Natural killer cell (primary cell): ENCODE data around the gene KRT15. TPM values are rescaled to one million over a fixed set of nuclear protein-coding genes. Genes with fewer than 3 reads are reported as not detected.

Source experiments
- ATAC-seq, 3 donors: fragments of 150-1000 bp in 2 of 3; fragments of 200-7000 bp in 1 of 3; cut with Tn5 transposase; 1 replicate in 1 of 3; 2 replicates in 2 of 3; pipeline ENCODE4 v1.10.0; 2021; ENCODE audit warnings: mild to moderate bottlenecking in 2 of 3, moderate library complexity in 2 of 3
- DNase-seq, 2 donors: peaks; one replicate each; pipeline versions ENCODE4 v3.0.0 to v3.0.0-alpha.2; 2013 to 2021; ENCODE audit warnings: mixed read lengths in 1 of 2
- H3K27ac ChIP-seq: one replicate; pipeline ENCODE4 v1.5.1; 2013; ENCODE audit warnings: mild to moderate bottlenecking, low read length
- H3K27me3 ChIP-seq: one replicate; pipeline ENCODE4 v1.6.1; 2013; ENCODE audit warnings: low read length; ENCODE audit not compliant: control insufficient read depth, insufficient read depth
- H3K36me3 ChIP-seq: one replicate; pipeline ENCODE4 v1.6.1; 2013; ENCODE audit warnings: low read length; ENCODE audit not compliant: control insufficient read depth, insufficient read depth
- H3K4me1 ChIP-seq: one replicate; pipeline ENCODE4 v1.6.1; 2013; ENCODE audit warnings: low read length; ENCODE audit not compliant: control insufficient read depth, insufficient read depth
- H3K4me3 ChIP-seq: one replicate; pipeline ENCODE4 v1.5.1; 2013; ENCODE audit warnings: low read length
- H3K9me3 ChIP-seq: one replicate; pipeline ENCODE4 v1.6.1; 2013; ENCODE audit warnings: low read length; ENCODE audit not compliant: control insufficient read depth, insufficient read depth
- H3K27ac Mint-ChIP-seq, 2 donors: one replicate each; pipeline ENCODE4 v1.8.0; 2022; ENCODE audit warnings: mild to moderate bottlenecking in 2 of 2, mixed read lengths in 2 of 2, moderate library complexity in 1 of 2
- H3K27me3 Mint-ChIP-seq, 2 donors: one replicate each; pipeline ENCODE4 v1.8.0; 2022; ENCODE audit warnings: low read depth in 2 of 2, mixed read lengths in 2 of 2
- H3K36me3 Mint-ChIP-seq: one replicate; pipeline ENCODE4 v1.8.0; 2022; ENCODE audit warnings: mixed read lengths
- H3K4me1 Mint-ChIP-seq, 2 donors: one replicate each; pipeline ENCODE4 v1.8.0; 2022; ENCODE audit warnings: mixed read lengths in 2 of 2
- H3K4me3 Mint-ChIP-seq: one replicate; pipeline ENCODE4 v1.8.0; 2022; ENCODE audit warnings: mild to moderate bottlenecking, moderate library complexity, mixed read lengths
- H3K9me3 Mint-ChIP-seq, 2 donors: one replicate each; pipeline ENCODE4 v1.8.0; 2022; ENCODE audit warnings: mixed read lengths in 2 of 2
- CTCF ChIP-seq: fragments of 200-600 bp; IDR thresholded peaks from one replicate; pipeline ENCODE4 v1.8.0; 2022; ENCODE audit warnings: antibody characterized with exemption
- WGBS: methylation state at CpG from one replicate; pipeline ENCODE4 v1.1.7; 2013; ENCODE audit warnings: missing lambda C conversion rate; ENCODE audit not compliant: insufficient coverage; 5-methylcytosine and 5-hydroxymethylcytosine counted together
- intact Hi-C: fragments of 100-400 bp; cut with micrococcal nuclease; formaldehyde crosslinking; loops from one replicate; pipeline ENCODE4 v1.14.2; 2022
- total RNA-seq, 4 donors: library from RNA; stranded (reverse); fragments of 120-200 nt in 1 of 4; gene quantifications; one replicate each; pipeline versions ENCODE4 v1.2.3 to v1.2.4, GENCODE V29; 2013 to 2022

KRT15 gene
- total RNA-seq, 3 donors from 2014 or later (not counting 1 experiment from before 2014, with no cell fraction given), result not detected

GRCh38 chr17:41556306-41556705 is 37.6 kb upstream of the KRT15 start:
- intact Hi-C loops, result no loop called here
- no peak overlapping the region for H3K4me3 ChIP-seq
- Mint-ChIP-seq H3K36me3 (no peaks in the 10 kb centered on the region), H3K4me1 (no peaks in the 10 kb centered on the region), H3K27me3 (peaks cover 29 to 57% of the 10 kb centered on the region in 2 donors), H3K27ac (no peak overlapping the region), H3K9me3 (no peaks in the 10 kb centered on the region), H3K4me3 (no peak overlapping the region)
- peaks cover 5% of the 10 kb centered on the region for H3K27me3 ChIP-seq
- no peak for ATAC-seq
- no peak overlapping the region for H3K27ac ChIP-seq
- H3K9me3 ChIP-seq, result no peaks in the 10 kb centered on the region
- H3K4me1 ChIP-seq, result no peaks in the 10 kb centered on the region
- H3K36me3 ChIP-seq, result no peaks in the 10 kb centered on the region
- 67% methylated on average over 5 of the region's 5 CpGs for WGBS
- TF ChIP-seq CTCF, result no peak
- no peak for DNase-seq

DNA sequence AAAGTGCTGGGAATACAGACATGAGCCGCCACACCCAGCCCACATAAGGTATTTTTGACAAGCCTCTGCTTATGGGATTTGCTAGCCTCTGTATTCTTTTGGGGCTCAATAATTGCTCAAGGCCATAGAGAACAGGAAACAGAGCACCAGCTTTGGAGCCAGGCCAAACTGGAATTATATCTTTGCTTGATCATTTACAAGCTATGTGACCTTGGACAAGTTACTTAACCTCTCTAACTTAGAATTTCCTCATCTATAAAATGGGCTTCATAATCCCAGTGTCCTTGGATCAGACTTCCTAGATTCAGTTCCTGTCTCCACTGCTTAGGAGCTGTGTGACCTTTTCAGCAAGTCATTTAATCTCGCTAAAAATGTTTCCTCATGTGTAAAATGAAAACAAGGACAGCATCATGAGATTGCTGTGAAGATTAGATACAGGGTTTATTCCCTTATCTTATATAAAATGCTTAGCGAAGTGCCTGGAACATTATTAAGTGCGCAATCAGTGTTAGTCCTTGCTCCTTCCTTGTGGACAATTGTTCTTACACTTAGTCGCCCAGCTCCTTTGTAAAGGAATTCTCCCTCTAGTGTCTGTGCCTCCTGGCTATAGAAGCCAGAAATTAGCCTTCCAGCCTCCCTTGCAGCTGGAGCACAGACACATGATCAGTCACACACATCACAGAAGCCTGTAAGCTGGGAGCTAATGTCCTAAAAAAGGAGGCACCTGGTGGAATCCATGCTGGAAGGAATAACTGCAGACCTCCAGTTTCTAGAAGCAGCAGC is 36.6 kb upstream of the KRT15 start:
- H3K36me3 Mint-ChIP-seq, result no peaks in the 10 kb centered on the region
- WGBS, result 69% methylated on average over 5 of the region's 5 CpGs
- no peaks in the 10 kb centered on the region for H3K9me3 Mint-ChIP-seq
- ATAC-seq (no peak), DNase-seq (no peak)
- H3K9me3 ChIP-seq, result no peaks in the 10 kb centered on the region
- H3K4me1 Mint-ChIP-seq, result no peaks in the 10 kb centered on the region
- H3K27me3 ChIP-seq, result peaks cover 5% of the 10 kb centered on the region
- peaks cover 29 to 51% of the 10 kb centered on the region in 2 donors for H3K27me3 Mint-ChIP-seq
- no peak overlapping the region for H3K27ac ChIP-seq
- TF ChIP-seq CTCF, result no peak
- H3K4me1 ChIP-seq, result no peaks in the 10 kb centered on the region
- no peak overlapping the region for H3K27ac Mint-ChIP-seq
- no peak overlapping the region for H3K4me3 Mint-ChIP-seq
- H3K36me3 ChIP-seq, result no peaks in the 10 kb centered on the region
- intact Hi-C loops, result no loop called here
- H3K4me3 ChIP-seq, result no peak overlapping the region

GRCh38 chr17:41553987-41554680 is 35.4 kb upstream of the KRT15 start:
- Histone ChIP-seq H3K27ac (no peak overlapping the region), H3K4me1 (peaks cover 6% of the 10 kb centered on the region), H3K27me3 (peaks cover 5% of the 10 kb centered on the region), H3K4me3 (no peak overlapping the region), H3K9me3 (no peaks in the 10 kb centered on the region), H3K36me3 (no peaks in the 10 kb centered on the region)
- Mint-ChIP-seq H3K4me3 (no peak overlapping the region), H3K27ac (no peak overlapping the region), H3K27me3 (peaks cover 26 to 52% of the 10 kb centered on the region in 2 donors), H3K4me1 (peaks cover 5% of the 10 kb centered on the region in 2 donors), H3K9me3 (no peaks in the 10 kb centered on the region), H3K36me3 (no peaks in the 10 kb centered on the region)
- 82% methylated on average over 5 of the region's 8 CpGs for WGBS
- no peak for TF ChIP-seq CTCF
- no peak for ATAC-seq
- intact Hi-C loops, result no loop called here
- DNase-seq, result no peak
